ENCODE data around the gene STH.
"Not testable (repeated sequence)": the region's sequence is repeated elsewhere in the genome, so short reads cannot be mapped to it uniquely, and the experiment has no call there.

Gene STH, protein sequence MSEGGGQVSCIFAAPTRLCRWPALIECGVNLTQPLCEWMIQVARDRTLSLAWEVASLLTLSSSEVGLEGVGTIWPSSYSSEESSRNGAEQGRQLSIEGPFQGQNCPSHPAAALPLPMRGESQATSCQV

DNA sequence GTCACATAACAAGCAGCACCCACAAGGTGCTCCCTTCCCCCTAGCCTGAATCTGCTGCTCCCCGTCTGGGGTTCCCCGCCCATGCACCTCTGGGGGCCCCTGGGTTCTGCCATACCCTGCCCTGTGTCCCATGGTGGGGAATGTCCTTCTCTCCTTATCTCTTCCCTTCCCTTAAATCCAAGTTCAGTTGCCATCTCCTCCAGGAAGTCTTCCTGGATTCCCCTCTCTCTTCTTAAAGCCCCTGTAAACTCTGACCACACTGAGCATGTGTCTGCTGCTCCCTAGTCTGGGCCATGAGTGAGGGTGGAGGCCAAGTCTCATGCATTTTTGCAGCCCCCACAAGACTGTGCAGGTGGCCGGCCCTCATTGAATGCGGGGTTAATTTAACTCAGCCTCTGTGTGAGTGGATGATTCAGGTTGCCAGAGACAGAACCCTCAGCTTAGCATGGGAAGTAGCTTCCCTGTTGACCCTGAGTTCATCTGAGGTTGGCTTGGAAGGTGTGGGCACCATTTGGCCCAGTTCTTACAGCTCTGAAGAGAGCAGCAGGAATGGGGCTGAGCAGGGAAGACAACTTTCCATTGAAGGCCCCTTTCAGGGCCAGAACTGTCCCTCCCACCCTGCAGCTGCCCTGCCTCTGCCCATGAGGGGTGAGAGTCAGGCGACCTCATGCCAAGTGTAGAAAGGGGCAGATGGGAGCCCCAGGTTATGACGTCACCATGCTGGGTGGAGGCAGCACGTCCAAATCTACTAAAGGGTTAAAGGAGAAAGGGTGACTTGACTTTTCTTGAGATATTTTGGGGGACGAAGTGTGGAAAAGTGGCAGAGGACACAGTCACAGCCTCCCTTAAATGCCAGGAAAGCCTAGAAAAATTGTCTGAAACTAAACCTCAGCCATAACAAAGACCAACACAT is at the start of gene STH:
TSS of gene STH (plus strand) at position 264 of the 913 bp plus-strand sequence. CDS start at position 294, 30 bp downstream.
- DNase-seq = no peak
- no peaks in the 10 kb centered on the region for H3K27me3 Mint-ChIP-seq
- no peak within 1 kb of the TSS for H3K4me3 Mint-ChIP-seq
- H3K9me3 Mint-ChIP-seq = no peaks in the 10 kb centered on the region
- H3K4me1 Mint-ChIP-seq = peaks cover 0 to 7% of the 10 kb centered on the region in 2 donors
- H3K36me3 Mint-ChIP-seq = no peaks in the 10 kb centered on the region
- no peak for ATAC-seq (replicated peaks)
- H3K27ac Mint-ChIP-seq = no peak within 1 kb of the TSS

DNA sequence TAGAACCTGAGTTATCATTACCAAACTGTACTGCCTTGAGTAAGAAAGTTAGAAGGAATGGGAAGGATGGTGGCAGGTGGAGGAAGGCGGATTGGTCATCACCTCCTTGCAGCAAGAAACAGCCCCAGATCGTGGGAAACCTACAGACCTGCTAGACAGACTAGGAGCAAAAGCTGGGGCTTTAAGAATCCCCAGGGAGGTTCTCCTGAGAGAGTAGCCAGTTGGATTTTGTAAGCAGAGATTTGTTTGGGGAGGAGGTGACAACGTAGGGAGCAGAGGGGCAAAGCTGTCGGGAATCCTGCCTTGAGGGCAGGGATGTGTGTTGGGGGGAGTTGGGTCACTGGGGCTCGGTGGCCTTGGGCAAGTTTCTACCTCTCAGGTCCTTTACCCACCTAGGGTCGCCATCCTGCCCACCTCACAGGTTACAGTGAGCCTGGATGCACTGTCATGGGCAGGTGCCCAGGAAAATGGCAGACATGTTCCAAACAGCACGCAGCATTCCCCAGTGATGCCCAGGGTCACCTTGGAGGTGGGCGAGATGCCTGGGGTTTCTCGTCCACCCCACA is 49.2 kb upstream of the STH start:
- ATAC-seq (replicated peaks) (no peak), DNase-seq (no peak)
- Mint-ChIP-seq H3K4me3 (no peak overlapping the region), H3K9me3 (no peaks in the 10 kb centered on the region), H3K27ac (no peak overlapping the region), H3K36me3 (peaks cover 0 to 1% of the 10 kb centered on the region in 2 donors), H3K27me3 (peaks cover 48 to 67% of the 10 kb centered on the region in 2 donors), H3K4me1 (peaks cover 2 to 10% of the 10 kb centered on the region in 2 donors)

DNA sequence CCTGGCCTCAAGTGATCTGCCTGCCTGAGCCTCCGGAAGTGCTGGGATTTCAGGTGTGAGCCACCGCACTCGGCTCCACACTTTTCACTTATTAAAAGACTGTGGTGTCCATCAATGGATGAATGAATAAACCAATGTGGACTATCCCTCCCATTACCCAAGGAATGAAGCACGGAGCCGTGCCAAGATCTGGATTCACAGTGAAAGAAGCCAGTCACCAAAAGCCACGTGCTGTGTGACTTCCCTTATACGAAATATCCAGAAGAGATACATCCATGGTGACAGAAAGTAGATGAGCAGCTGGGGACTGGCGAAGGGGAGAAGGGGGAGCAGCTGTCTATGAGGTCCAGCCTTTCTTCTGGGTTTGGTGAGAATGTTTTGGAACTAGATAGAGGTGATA is 48.2 kb upstream of the STH start:
- DNase-seq (no peak), ATAC-seq (replicated peaks) (no peak)
- Mint-ChIP-seq H3K27me3 (peaks cover 48 to 58% of the 10 kb centered on the region in 2 donors), H3K36me3 (peaks cover 0 to 1% of the 10 kb centered on the region in 2 donors), H3K4me1 (peaks cover 2 to 10% of the 10 kb centered on the region in 2 donors), H3K27ac (no peak overlapping the region), H3K4me3 (no peak overlapping the region), H3K9me3 (no peaks in the 10 kb centered on the region)

DNA sequence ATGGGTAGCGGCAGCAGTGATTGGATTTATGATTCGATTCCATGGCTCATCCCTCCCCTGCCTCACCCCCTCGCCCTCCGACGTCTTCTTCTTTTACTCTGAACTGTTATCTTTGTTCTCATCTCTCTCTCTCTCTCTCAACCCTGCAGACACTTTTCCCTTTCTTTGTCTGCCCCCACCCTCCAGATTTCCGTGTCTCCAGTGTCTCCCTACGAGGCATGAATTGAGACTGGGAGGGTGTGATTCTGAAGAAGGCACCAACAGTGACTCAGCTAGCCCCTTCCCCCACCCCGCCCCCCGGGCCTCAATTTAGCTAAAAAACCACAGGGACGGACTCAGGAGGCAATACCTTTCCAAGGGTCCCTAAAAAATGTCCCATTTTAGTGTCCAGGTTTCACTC is 47.6 kb upstream of the STH start:
- H3K27me3 Mint-ChIP-seq = peaks cover 48 to 58% of the 10 kb centered on the region in 2 donors
- H3K27ac Mint-ChIP-seq = no peak overlapping the region
- peaks cover 2 to 10% of the 10 kb centered on the region in 2 donors for H3K4me1 Mint-ChIP-seq
- ATAC-seq (replicated peaks) = no peak
- H3K36me3 Mint-ChIP-seq = peaks cover 0 to 1% of the 10 kb centered on the region in 2 donors
- DNase-seq = no peak
- no peak overlapping the region for H3K4me3 Mint-ChIP-seq
- no peaks in the 10 kb centered on the region for H3K9me3 Mint-ChIP-seq

DNA sequence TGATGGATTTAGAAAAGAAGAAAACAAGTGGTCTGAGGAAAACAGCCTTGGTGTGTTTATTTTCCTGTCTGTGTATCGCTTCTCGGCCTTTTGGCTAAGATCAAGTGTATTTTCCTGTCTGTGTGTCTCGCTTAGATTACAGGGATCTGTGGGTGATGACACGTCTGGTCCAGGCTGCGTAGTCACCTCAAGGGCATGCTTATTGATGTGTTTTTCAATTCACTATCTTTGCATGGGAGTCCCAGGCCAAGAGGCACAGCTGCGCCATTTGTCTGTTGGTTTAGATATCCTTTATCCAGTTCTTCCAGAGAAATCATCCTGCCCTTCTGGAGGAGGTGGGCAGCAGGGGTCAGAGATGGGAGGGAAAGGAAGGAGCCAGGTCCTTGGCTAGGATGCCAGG is 47.1 kb upstream of the STH start:
- H3K36me3 Mint-ChIP-seq = peaks cover 0 to 1% of the 10 kb centered on the region in 2 donors
- peaks cover 45 to 54% of the 10 kb centered on the region in 2 donors for H3K27me3 Mint-ChIP-seq
- no peak overlapping the region for H3K4me3 Mint-ChIP-seq
- peaks cover 2 to 10% of the 10 kb centered on the region in 2 donors for H3K4me1 Mint-ChIP-seq
- no peaks in the 10 kb centered on the region for H3K9me3 Mint-ChIP-seq
- no peak overlapping the region for H3K27ac Mint-ChIP-seq
- no peak for DNase-seq
- ATAC-seq (replicated peaks) = no peak

DNA sequence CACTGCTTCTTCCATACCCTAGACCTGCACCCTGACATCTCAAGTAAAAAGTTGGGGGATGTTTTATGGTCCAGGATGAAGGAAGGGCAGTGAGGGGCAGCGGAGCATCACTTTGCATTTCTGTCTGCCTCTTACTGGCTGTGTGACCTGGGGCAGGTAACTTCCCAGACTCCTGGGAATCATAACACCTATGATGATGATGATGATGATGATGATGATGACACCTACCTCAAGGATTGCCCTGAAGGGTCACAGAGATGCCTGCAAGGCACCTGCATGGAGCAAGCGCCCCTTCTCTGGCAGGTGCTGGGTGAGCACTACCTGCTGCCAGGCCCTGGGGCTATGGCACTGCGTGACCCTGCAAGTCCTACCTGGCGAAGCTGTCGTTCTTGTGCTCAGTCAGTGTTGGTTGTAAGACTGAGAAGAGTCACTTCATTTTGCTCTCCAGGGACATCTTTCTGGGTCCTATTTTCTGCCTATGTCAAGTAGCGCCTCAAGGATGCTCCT is 46.2 kb upstream of the STH start:
- no peak overlapping the region for H3K4me3 Mint-ChIP-seq
- peaks cover 2 to 10% of the 10 kb centered on the region in 2 donors for H3K4me1 Mint-ChIP-seq
- H3K9me3 Mint-ChIP-seq = no peaks in the 10 kb centered on the region
- no peaks in the 10 kb centered on the region for H3K36me3 Mint-ChIP-seq
- H3K27me3 Mint-ChIP-seq = peaks cover 43 to 56% of the 10 kb centered on the region in 2 donors
- DNase-seq (no peak), ATAC-seq (replicated peaks) (no peak)
- H3K27ac Mint-ChIP-seq = no peak overlapping the region

DNA sequence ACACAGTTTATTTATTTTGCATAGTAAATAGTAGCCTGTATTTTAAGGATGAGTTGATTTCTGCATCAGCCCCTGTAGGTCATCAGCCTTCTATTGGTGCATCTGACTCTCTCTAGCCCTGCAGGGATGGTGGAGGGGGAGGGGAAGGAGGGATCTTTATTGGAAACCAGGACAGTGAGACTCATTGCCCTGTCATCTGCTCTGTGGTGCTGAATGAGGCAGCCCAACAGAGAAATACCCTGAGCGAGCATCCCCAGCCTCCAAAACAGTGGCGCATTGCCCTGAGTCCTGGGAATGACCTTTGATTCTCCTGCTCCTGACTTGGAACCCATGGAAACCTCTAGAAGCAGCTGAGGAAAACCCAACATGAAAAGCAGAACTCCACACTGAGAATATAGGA is 45.5 kb upstream of the STH start:
- H3K4me1 Mint-ChIP-seq = peaks cover 2 to 9% of the 10 kb centered on the region in 2 donors
- H3K9me3 Mint-ChIP-seq = no peaks in the 10 kb centered on the region
- H3K36me3 Mint-ChIP-seq = no peaks in the 10 kb centered on the region
- no peak overlapping the region for H3K4me3 Mint-ChIP-seq
- ATAC-seq (replicated peaks) (no peak), DNase-seq (no peak)
- no peak overlapping the region for H3K27ac Mint-ChIP-seq
- H3K27me3 Mint-ChIP-seq = peaks cover 43 to 56% of the 10 kb centered on the region in 2 donors

DNA sequence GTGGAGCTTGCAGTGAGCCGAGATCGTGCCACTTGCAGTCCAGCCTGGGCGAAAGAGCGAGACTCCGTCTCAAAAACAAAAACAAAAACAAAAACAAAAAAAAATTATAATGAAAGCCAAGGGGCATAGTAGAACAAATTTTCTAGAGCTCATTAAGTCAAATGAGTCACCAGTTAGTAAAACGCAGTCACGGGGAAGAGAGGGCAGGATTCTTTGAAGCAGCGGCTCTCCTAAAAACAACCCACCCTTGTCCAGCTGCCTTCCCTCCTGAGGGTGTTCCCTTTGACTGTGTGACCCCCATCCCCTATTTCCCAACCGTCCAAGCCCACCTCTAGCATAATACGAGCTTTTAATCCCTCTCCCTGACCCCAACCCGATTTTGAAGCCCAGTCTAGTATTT is 44.1 kb upstream of the STH start:
- no peaks in the 10 kb centered on the region for H3K4me1 Mint-ChIP-seq
- DNase-seq (no peak), ATAC-seq (replicated peaks) (no peak)
- H3K27ac Mint-ChIP-seq = no peak overlapping the region
- no peak overlapping the region for H3K4me3 Mint-ChIP-seq
- H3K27me3 Mint-ChIP-seq = peaks cover 35 to 46% of the 10 kb centered on the region in 2 donors
- no peaks in the 10 kb centered on the region for H3K9me3 Mint-ChIP-seq
- H3K36me3 Mint-ChIP-seq = no peaks in the 10 kb centered on the region

DNA sequence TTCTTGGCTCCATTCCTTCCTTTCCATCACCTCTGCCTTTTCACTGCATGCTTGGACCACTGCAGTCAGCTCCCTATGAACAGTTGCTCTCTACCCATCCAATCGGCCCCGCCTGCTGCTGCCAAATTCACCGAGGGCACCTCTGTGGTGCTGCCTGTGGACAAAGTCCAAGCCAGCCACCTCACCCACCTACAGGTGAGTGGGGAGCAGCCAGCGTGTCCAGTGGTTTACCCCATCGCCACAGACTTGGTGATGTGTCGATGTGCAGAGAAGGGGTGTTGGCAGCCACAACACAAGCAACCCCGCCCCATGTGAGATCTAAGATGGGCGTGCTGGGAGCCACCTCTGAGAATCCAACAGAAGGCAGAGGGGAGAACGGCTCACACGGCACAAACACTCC is 43.7 kb upstream of the STH start:
- H3K36me3 Mint-ChIP-seq = no peaks in the 10 kb centered on the region
- H3K27me3 Mint-ChIP-seq = peaks cover 32 to 41% of the 10 kb centered on the region in 2 donors
- DNase-seq (no peak), ATAC-seq (replicated peaks) (no peak)
- no peak overlapping the region for H3K4me3 Mint-ChIP-seq
- H3K9me3 Mint-ChIP-seq = no peaks in the 10 kb centered on the region
- H3K4me1 Mint-ChIP-seq = no peaks in the 10 kb centered on the region
- no peak overlapping the region for H3K27ac Mint-ChIP-seq

DNA sequence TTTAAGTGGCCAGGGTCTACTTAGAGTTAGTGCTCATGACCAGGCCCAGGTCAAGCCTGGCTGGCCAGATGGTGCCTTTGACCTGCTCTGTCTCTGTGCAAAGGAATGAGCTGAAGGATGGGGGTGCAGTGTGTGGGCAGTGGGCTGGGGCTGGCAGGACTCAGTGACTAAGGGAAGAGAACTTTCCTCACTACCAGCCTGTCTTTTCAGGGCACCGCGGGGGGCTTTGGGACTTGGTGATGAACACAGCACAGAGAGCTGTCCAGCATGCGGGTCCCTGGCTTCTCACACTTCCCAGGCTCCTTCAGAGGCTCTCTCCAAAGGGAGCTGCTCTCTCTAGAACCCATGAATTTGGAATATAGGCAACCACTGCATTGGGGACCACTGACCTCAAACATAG is 43.0 kb upstream of the STH start:
- H3K9me3 Mint-ChIP-seq = no peaks in the 10 kb centered on the region
- H3K36me3 Mint-ChIP-seq = no peaks in the 10 kb centered on the region
- no peaks in the 10 kb centered on the region for H3K4me1 Mint-ChIP-seq
- H3K27ac Mint-ChIP-seq = no peak overlapping the region
- DNase-seq (no peak), ATAC-seq (replicated peaks) (no peak)
- H3K4me3 Mint-ChIP-seq = no peak overlapping the region
- H3K27me3 Mint-ChIP-seq = peaks cover 25 to 34% of the 10 kb centered on the region in 2 donors

DNA sequence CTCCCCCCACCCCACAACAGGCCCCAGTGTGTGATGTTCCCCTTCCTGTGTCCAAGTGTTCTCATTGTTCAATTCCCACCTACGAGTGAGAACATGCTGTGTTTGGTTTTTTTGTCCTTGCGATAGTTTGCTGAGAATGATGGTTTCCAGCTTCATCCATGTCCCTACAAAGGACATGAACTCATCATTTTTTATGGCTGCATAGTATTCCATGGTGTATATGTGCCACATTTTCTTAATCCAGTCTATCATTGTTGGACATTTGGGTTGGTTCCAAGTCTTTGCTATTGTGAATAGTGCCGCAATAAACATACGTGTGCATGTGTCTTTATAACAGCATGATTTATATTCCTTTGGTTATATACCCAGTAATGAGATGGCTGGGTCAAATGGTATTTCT is 42.3 kb upstream of the STH start:
- not testable (repeated sequence) for ATAC-seq (replicated peaks); H3K4me3 Mint-ChIP-seq; H3K9me3 Mint-ChIP-seq; DNase-seq; H3K27ac Mint-ChIP-seq; H3K4me1 Mint-ChIP-seq; H3K36me3 Mint-ChIP-seq
- peaks cover 18 to 27% of the 10 kb centered on the region in 2 donors for H3K27me3 Mint-ChIP-seq

DNA sequence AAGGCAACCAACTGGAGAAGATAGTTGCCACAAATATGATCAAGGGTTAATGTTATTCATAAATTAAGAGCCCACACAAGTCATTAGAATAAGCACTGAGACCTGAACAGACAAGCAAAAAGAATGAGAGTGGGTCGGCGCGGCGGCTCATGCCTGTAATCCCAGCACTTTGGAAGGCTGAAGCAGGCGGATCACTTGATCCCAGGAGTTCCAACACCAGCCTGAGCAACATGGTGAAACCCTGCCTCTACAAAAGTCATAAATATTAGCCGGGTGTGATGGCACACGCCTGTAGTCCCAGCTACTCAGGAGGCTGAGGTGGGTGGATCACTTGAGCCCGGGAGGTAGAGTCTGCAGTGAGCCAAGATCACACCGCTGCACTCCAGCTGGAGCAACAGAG is 40.7 kb upstream of the STH start:
- H3K9me3 Mint-ChIP-seq = no peaks in the 10 kb centered on the region
- peaks cover 10 to 14% of the 10 kb centered on the region in 2 donors for H3K27me3 Mint-ChIP-seq
- no peak overlapping the region for H3K4me3 Mint-ChIP-seq
- no peaks in the 10 kb centered on the region for H3K36me3 Mint-ChIP-seq
- DNase-seq (no peak), ATAC-seq (replicated peaks) (no peak)
- H3K4me1 Mint-ChIP-seq = no peaks in the 10 kb centered on the region
- H3K27ac Mint-ChIP-seq = no peak overlapping the region

DNA sequence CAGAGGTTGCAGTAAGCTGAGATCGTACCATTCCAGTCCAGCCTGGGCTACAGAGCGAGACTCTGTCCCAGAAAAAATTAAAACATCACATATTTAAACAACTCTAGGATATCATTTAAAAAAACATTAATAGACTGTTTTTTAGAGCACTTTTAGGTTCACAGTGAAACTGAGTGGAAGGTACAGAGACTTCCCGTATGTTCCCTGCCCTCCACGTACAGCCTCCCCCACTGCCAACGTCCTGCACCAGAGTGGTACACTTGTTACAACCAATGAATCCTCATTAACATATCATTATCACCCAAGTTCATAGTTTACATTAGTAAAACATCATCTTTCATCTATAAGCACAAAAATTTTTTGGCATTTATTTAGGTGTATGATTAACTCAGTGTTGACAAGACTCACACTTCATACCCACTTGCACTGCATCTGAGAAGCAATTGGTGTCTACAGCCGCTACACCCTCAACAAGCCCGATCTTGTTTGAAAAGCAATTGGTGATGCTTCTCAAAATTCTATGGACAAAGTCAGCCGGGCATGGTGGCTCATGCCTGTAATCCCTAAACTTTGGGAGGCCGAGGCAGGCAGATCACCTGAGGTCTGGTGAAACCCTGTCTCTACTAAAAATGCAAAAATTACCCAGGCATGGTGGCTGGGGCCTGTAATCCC is 39.9 kb upstream of the STH start:
- no peaks in the 10 kb centered on the region for H3K36me3 Mint-ChIP-seq

DNA sequence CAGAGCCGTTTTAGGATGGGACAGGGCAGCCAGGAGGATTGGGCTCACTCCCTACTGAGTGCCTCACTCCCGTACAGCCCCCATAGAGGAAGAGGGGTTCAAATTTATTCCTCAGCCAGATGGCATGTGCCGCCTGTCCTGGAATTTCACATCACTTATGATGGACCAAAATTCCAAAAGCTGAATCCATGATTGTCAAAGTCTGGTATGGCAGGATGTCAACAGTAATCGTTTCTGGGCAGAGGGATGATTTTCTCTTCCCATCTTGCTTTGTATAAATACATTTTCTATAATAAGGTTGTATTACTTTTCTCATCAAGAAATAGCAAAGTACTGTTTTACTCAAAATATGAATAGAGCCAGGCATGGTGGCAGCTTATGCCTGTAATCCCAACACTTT is 38.7 kb upstream of the STH start:
- Mint-ChIP-seq H3K27ac (no peak overlapping the region), H3K4me3 (no peak overlapping the region), H3K4me1 (no peaks in the 10 kb centered on the region), H3K36me3 (no peaks in the 10 kb centered on the region), H3K27me3 (peaks cover 13 to 18% of the 10 kb centered on the region in 2 donors), H3K9me3 (no peaks in the 10 kb centered on the region)
- no peak for DNase-seq
- ATAC-seq (replicated peaks) = no peak

More for the DNA sequence above, 39.9 kb upstream of the STH start:
- ATAC-seq (replicated peaks) (no peak), DNase-seq (no peak)
- Mint-ChIP-seq H3K27ac (no peak overlapping the region), H3K27me3 (peaks cover 12 to 13% of the 10 kb centered on the region in 2 donors), H3K4me1 (no peaks in the 10 kb centered on the region), H3K4me3 (no peak overlapping the region), H3K9me3 (no peaks in the 10 kb centered on the region)
